ENCODE results near the gene LGALS14. TPM values are rescaled to one million over a fixed set of nuclear protein-coding genes. Genes with fewer than 3 reads are reported as not detected.

LGALS14 gene
- total and polyA plus RNA-seq, 2 of the 8 experiments (the other 6 are each of a cell fraction or from before 2014, with no cell fraction given): 0.50 to 0.77 TPM

DNA sequence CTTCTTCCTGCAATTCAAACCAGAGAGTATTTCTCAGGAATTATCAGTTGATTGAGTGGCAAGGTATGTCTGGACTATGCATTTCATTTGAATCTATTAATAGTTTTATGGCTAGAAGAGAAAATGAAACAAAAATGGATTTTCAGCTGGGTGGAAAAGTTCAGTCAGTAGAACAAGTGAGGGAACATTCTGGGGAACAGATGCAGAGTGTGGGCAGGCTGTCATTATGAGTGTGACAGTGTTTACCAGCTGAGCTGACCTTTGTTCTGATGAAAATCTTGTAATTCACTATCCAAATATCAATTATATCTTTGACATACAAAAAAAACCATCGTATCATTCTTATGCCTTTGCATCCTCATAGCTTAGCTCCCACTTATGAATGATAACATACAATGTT is 36.1 kb downstream of the LGALS14 start (continued):
- TF ChIP-seq, protein P1, sequence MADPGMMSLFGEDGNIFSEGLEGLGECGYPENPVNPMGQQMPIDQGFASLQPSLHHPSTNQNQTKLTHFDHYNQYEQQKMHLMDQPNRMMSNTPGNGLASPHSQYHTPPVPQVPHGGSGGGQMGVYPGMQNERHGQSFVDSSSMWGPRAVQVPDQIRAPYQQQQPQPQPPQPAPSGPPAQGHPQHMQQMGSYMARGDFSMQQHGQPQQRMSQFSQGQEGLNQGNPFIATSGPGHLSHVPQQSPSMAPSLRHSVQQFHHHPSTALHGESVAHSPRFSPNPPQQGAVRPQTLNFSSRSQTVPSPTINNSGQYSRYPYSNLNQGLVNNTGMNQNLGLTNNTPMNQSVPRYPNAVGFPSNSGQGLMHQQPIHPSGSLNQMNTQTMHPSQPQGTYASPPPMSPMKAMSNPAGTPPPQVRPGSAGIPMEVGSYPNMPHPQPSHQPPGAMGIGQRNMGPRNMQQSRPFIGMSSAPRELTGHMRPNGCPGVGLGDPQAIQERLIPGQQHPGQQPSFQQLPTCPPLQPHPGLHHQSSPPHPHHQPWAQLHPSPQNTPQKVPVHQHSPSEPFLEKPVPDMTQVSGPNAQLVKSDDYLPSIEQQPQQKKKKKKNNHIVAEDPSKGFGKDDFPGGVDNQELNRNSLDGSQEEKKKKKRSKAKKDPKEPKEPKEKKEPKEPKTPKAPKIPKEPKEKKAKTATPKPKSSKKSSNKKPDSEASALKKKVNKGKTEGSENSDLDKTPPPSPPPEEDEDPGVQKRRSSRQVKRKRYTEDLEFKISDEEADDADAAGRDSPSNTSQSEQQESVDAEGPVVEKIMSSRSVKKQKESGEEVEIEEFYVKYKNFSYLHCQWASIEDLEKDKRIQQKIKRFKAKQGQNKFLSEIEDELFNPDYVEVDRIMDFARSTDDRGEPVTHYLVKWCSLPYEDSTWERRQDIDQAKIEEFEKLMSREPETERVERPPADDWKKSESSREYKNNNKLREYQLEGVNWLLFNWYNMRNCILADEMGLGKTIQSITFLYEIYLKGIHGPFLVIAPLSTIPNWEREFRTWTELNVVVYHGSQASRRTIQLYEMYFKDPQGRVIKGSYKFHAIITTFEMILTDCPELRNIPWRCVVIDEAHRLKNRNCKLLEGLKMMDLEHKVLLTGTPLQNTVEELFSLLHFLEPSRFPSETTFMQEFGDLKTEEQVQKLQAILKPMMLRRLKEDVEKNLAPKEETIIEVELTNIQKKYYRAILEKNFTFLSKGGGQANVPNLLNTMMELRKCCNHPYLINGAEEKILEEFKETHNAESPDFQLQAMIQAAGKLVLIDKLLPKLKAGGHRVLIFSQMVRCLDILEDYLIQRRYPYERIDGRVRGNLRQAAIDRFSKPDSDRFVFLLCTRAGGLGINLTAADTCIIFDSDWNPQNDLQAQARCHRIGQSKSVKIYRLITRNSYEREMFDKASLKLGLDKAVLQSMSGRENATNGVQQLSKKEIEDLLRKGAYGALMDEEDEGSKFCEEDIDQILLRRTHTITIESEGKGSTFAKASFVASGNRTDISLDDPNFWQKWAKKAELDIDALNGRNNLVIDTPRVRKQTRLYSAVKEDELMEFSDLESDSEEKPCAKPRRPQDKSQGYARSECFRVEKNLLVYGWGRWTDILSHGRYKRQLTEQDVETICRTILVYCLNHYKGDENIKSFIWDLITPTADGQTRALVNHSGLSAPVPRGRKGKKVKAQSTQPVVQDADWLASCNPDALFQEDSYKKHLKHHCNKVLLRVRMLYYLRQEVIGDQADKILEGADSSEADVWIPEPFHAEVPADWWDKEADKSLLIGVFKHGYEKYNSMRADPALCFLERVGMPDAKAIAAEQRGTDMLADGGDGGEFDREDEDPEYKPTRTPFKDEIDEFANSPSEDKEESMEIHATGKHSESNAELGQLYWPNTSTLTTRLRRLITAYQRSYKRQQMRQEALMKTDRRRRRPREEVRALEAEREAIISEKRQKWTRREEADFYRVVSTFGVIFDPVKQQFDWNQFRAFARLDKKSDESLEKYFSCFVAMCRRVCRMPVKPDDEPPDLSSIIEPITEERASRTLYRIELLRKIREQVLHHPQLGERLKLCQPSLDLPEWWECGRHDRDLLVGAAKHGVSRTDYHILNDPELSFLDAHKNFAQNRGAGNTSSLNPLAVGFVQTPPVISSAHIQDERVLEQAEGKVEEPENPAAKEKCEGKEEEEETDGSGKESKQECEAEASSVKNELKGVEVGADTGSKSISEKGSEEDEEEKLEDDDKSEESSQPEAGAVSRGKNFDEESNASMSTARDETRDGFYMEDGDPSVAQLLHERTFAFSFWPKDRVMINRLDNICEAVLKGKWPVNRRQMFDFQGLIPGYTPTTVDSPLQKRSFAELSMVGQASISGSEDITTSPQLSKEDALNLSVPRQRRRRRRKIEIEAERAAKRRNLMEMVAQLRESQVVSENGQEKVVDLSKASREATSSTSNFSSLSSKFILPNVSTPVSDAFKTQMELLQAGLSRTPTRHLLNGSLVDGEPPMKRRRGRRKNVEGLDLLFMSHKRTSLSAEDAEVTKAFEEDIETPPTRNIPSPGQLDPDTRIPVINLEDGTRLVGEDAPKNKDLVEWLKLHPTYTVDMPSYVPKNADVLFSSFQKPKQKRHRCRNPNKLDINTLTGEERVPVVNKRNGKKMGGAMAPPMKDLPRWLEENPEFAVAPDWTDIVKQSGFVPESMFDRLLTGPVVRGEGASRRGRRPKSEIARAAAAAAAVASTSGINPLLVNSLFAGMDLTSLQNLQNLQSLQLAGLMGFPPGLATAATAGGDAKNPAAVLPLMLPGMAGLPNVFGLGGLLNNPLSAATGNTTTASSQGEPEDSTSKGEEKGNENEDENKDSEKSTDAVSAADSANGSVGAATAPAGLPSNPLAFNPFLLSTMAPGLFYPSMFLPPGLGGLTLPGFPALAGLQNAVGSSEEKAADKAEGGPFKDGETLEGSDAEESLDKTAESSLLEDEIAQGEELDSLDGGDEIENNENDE (IDR thresholded peaks at IDR 0.05; ENCODE audit: insufficient replicate concordance, low read length): no peak
- TF ChIP-seq POLR2AphosphoS5 (IDR thresholded peaks at IDR 0.05; ENCODE audit: low read depth, low read length) (no peak), NANOG (IDR thresholded peaks at IDR 0.05; ENCODE audit: insufficient read depth, low read depth, low read length, poor library complexity, severe bottlenecking) (no peak), CBX5 (IDR thresholded peaks at IDR 0.05; ENCODE audit: low read depth, low read length) (no peak), HDAC2 (IDR thresholded peaks at IDR 0.05; ENCODE audit: borderline replicate concordance in 1 of 2, low read depth in 2 of 2, low read length in 2 of 2) (no peak), SAP30 (IDR thresholded peaks at IDR 0.05; ENCODE audit: insufficient read depth, insufficient replicate concordance, low read length) (no peak), TBP (IDR thresholded peaks at IDR 0.05; ENCODE audit: low read depth, low read length) (no peak)
- TF ChIP-seq, protein P2, sequence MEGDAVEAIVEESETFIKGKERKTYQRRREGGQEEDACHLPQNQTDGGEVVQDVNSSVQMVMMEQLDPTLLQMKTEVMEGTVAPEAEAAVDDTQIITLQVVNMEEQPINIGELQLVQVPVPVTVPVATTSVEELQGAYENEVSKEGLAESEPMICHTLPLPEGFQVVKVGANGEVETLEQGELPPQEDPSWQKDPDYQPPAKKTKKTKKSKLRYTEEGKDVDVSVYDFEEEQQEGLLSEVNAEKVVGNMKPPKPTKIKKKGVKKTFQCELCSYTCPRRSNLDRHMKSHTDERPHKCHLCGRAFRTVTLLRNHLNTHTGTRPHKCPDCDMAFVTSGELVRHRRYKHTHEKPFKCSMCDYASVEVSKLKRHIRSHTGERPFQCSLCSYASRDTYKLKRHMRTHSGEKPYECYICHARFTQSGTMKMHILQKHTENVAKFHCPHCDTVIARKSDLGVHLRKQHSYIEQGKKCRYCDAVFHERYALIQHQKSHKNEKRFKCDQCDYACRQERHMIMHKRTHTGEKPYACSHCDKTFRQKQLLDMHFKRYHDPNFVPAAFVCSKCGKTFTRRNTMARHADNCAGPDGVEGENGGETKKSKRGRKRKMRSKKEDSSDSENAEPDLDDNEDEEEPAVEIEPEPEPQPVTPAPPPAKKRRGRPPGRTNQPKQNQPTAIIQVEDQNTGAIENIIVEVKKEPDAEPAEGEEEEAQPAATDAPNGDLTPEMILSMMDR (IDR thresholded peaks at IDR 0.05; ENCODE audit: control extremely low read depth in 1 of 3, insufficient read depth in 1 of 3, low read depth in 1 of 3, low read length in 3 of 3): no peak

All from H1 (cell line).